Measurements from ENCODE around the gene MST1.

The MST1 gene

DNA sequence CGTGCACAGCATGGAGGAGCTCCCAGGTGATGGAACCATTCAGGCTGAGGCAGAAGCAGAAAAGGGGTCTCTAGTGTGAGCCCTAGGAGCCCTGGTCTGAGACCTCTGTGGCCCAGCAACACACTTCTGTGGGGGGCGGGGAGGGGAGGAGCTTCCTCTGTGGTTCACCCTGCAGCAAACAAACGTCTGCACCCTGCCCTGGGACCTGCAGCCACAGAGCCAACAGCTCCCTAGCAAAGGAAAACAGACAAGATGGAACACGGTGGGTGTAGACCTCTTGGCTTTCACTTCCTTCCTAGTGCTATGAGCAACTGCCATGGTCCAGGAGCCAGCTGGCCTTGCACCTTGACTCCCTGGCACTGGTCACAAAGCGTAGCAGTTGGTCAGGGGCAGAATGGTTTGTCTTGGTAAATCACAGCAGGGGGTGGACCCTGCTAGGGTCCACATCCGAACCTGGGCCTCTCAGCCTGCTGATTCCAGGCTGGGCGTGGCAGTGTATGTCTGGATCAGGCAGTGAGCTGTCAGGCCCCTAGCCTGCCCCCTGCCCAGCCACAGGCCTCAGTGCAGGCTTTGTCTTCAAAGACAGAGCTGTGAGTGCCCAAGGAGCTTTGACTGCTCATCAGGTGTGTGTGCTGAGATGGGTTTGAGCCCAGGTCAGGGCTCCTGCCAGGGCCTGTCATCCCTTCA lies 23.5 kb upstream of the MST1 start:
- H3K4ac ChIP-seq (ENCODE audit: low read length), result no peak overlapping the region
- no peak overlapping the region for H3K4me2 ChIP-seq (ENCODE audit: insufficient read depth, low read length, poor library complexity, severe bottlenecking)
- peak overlapping the region; percentile 43 for H4K8ac ChIP-seq (ENCODE audit: low read depth, low read length)
- no CpG with 5 or more reads among the region's 7 CpGs for WGBS, 2 donors (ENCODE audit: extremely low coverage in 2 of 2, insufficient read length in 2 of 2, insufficient replicate concordance in 1 of 2)
- DNase-seq (ENCODE audit: low spot score), result no peak
- H2BK15ac ChIP-seq (ENCODE audit: low read length), result no peak overlapping the region
- no peak overlapping the region for H3K23ac ChIP-seq (ENCODE audit: low read depth, low read length, poor library complexity)
- H3K27me3 ChIP-seq (ENCODE audit: control insufficient read depth in 3 of 3, insufficient read depth in 3 of 3, low read depth in 1 of 3, low read length in 3 of 3), result no peaks in the 10 kb centered on the region
- H2BK120ac ChIP-seq (ENCODE audit: low read depth, low read length), result no peak overlapping the region
- no peak overlapping the region for H3K14ac ChIP-seq (ENCODE audit: low read length)
- H3K27ac ChIP-seq (replicated peaks; ENCODE audit: low read length), result no peak overlapping the region
- no peak overlapping the region for H3K18ac ChIP-seq (ENCODE audit: low read length)
- H4K91ac ChIP-seq (ENCODE audit: low read depth, low read length, poor library complexity), result no peak overlapping the region
- H2AK5ac ChIP-seq (ENCODE audit: low read depth, low read length), result no peak overlapping the region
- H3K4me1 ChIP-seq (ENCODE audit: control insufficient read depth in 2 of 2, insufficient read depth in 1 of 2, low read depth in 1 of 2, low read length in 2 of 2), result no peaks in the 10 kb centered on the region
- H2BK12ac ChIP-seq (ENCODE audit: low read length), result no peak overlapping the region
- peaks cover 12 to 23% of the 10 kb centered on the region in 2 donors for H3K36me3 ChIP-seq (replicated peaks in 1 of 2; ENCODE audit: control insufficient read depth in 2 of 2, insufficient read depth in 2 of 2, low read length in 2 of 2)
- no peak overlapping the region for H3K4me3 ChIP-seq (ENCODE audit: low read length in 2 of 2)
- peak overlapping the region; percentile 53 for H2BK5ac ChIP-seq (ENCODE audit: low read length)
- no peaks in the 10 kb centered on the region for H3K9me3 ChIP-seq (replicated peaks in 1 of 2; ENCODE audit: control insufficient read depth in 2 of 2, insufficient read depth in 1 of 2, low read depth in 1 of 2, low read length in 2 of 2)
- peaks cover 2% of the 10 kb centered on the region for H3K79me1 ChIP-seq (ENCODE audit: low read depth, low read length)
- H2AFZ ChIP-seq (ENCODE audit: low read length), result no peak overlapping the region
- no peak overlapping the region for H3K9ac ChIP-seq (ENCODE audit: low read depth, low read length, poor library complexity)

DNA sequence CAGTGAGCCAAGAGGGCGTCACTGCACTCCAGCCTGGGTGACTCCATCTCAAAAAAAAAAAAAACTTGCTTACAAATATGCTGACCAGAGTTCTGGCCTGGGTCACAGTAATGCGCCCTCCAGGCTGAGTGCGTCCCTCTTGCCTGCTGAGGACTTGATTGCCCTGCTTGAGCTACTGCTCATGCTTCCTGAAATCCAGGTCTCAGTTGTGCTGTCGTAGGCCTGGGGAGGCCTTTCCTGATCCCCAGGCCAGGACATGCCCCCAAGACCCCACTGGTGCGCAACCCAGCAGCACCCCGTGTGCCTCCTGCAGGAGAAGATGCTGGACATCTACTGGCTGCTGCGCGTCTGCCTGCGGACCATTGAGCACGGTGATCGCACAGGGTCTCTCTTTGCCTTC lies 22.9 kb upstream of the MST1 start:
- WGBS, 2 donors (ENCODE audit: extremely low coverage in 2 of 2, insufficient read length in 2 of 2, insufficient replicate concordance in 1 of 2), result no CpG with 5 or more reads among the region's 11 CpGs
- no peak overlapping the region for H3K18ac ChIP-seq (ENCODE audit: low read length)
- no peak overlapping the region for H2BK12ac ChIP-seq (ENCODE audit: low read length)
- peak overlapping the region; percentile 71 for H3K14ac ChIP-seq (ENCODE audit: low read length)
- no peaks in the 10 kb centered on the region for H3K9me3 ChIP-seq (replicated peaks in 1 of 2; ENCODE audit: control insufficient read depth in 2 of 2, insufficient read depth in 1 of 2, low read depth in 1 of 2, low read length in 2 of 2)
- H2BK5ac ChIP-seq (ENCODE audit: low read length), result peak overlapping the region; percentile 39
- H3K79me1 ChIP-seq (ENCODE audit: low read depth, low read length), result peaks cover 2% of the 10 kb centered on the region
- H3K4me1 ChIP-seq (ENCODE audit: control insufficient read depth in 2 of 2, insufficient read depth in 1 of 2, low read depth in 1 of 2, low read length in 2 of 2), result no peaks in the 10 kb centered on the region
- no peak overlapping the region for H4K8ac ChIP-seq (ENCODE audit: low read depth, low read length)
- H2BK15ac ChIP-seq (ENCODE audit: low read length), result no peak overlapping the region
- H4K91ac ChIP-seq (ENCODE audit: low read depth, low read length, poor library complexity), result no peak overlapping the region
- peaks cover 12 to 17% of the 10 kb centered on the region in 2 donors for H3K36me3 ChIP-seq (replicated peaks in 1 of 2; ENCODE audit: control insufficient read depth in 2 of 2, insufficient read depth in 2 of 2, low read length in 2 of 2)
- H2BK120ac ChIP-seq (ENCODE audit: low read depth, low read length), result no peak overlapping the region
- no peaks in the 10 kb centered on the region for H3K27me3 ChIP-seq (ENCODE audit: control insufficient read depth in 3 of 3, insufficient read depth in 3 of 3, low read depth in 1 of 3, low read length in 3 of 3)
- DNase-seq (ENCODE audit: low spot score), result no peak
- no peak overlapping the region for H2AFZ ChIP-seq (ENCODE audit: low read length)
- no peak overlapping the region for H3K27ac ChIP-seq (replicated peaks; ENCODE audit: low read length)
- peak overlapping the region in 1 of 2 donors; percentile 47 for H3K4me3 ChIP-seq (ENCODE audit: low read length in 2 of 2)
- H3K9ac ChIP-seq (ENCODE audit: low read depth, low read length, poor library complexity), result no peak overlapping the region
- peak overlapping the region; percentile 56 for H2AK5ac ChIP-seq (ENCODE audit: low read depth, low read length)
- no peak overlapping the region for H3K4me2 ChIP-seq (ENCODE audit: insufficient read depth, low read length, poor library complexity, severe bottlenecking)
- H3K4ac ChIP-seq (ENCODE audit: low read length), result no peak overlapping the region
- no peak overlapping the region for H3K23ac ChIP-seq (ENCODE audit: low read depth, low read length, poor library complexity)

DNA sequence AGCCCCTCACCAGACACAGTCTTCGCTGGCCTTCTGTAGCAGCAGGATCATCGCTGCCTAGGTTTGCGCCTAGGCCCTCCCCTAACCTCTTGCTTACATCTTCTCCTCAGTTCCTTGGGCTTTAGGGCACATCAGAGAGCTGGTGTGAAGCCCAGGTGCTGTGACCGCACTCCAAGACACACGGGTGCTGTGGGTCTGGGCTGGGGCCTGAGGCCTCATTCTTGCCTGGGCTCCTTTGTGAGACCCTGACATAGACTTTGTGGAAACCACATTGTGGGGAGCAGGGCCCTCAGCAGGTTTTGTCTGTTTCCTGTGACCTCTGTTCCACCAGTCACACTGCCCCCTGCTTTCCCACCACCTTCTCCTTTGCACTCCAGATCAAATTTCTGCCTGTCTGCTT lies 22.2 kb upstream of the MST1 start:
- WGBS, 2 donors (ENCODE audit: extremely low coverage in 2 of 2, insufficient read length in 2 of 2, insufficient replicate concordance in 1 of 2), result no CpG with 5 or more reads among the region's 5 CpGs
- Histone ChIP-seq H3K79me1 (ENCODE audit: low read depth, low read length) (peaks cover 2% of the 10 kb centered on the region), H3K4me1 (ENCODE audit: control insufficient read depth in 2 of 2, insufficient read depth in 1 of 2, low read depth in 1 of 2, low read length in 2 of 2) (no peaks in the 10 kb centered on the region), H2BK120ac (ENCODE audit: low read depth, low read length) (no peak overlapping the region), H2BK5ac (ENCODE audit: low read length) (no peak overlapping the region), H3K4me3 (ENCODE audit: low read length in 2 of 2) (no peak overlapping the region), H3K23ac (ENCODE audit: low read depth, low read length, poor library complexity) (peak overlapping the region; percentile 73), H3K9ac (ENCODE audit: low read depth, low read length, poor library complexity) (no peak overlapping the region), H4K91ac (ENCODE audit: low read depth, low read length, poor library complexity) (no peak overlapping the region), H3K4ac (ENCODE audit: low read length) (no peak overlapping the region), H4K8ac (ENCODE audit: low read depth, low read length) (no peak overlapping the region), H3K9me3 (replicated peaks in 1 of 2; ENCODE audit: control insufficient read depth in 2 of 2, insufficient read depth in 1 of 2, low read depth in 1 of 2, low read length in 2 of 2) (no peaks in the 10 kb centered on the region), H3K18ac (ENCODE audit: low read length) (no peak overlapping the region), H2AK5ac (ENCODE audit: low read depth, low read length) (peak overlapping the region; percentile 28), H2AFZ (ENCODE audit: low read length) (no peak overlapping the region), H2BK15ac (ENCODE audit: low read length) (no peak overlapping the region), H2BK12ac (ENCODE audit: low read length) (no peak overlapping the region), H3K4me2 (ENCODE audit: insufficient read depth, low read length, poor library complexity, severe bottlenecking) (no peak overlapping the region), H3K27ac (replicated peaks; ENCODE audit: low read length) (no peak overlapping the region), H3K14ac (ENCODE audit: low read length) (no peak overlapping the region), H3K36me3 (replicated peaks in 1 of 2; ENCODE audit: control insufficient read depth in 2 of 2, insufficient read depth in 2 of 2, low read length in 2 of 2) (peaks cover 12 to 15% of the 10 kb centered on the region in 2 donors), H3K27me3 (ENCODE audit: control insufficient read depth in 3 of 3, insufficient read depth in 3 of 3, low read depth in 1 of 3, low read length in 3 of 3) (no peaks in the 10 kb centered on the region)
- no peak for DNase-seq (ENCODE audit: low spot score)

DNA sequence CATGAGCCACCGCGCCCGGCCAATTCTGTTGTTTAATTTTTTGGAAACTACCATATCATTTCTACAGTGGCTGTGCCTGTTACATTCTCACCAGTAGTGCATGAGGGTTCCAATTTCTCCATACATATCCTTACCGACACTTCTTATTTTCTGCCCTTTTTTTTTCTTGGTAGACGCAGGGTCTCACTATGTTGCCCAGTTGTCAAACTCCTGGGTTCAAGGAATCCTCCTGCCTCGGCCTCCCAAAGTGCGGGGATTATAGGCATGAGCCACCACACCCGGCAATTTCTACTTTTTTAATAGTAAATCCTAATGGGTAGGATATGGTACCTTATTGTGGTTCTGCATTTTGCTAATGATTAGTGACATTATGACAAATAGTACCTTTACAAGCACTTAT lies 20.6 kb upstream of the MST1 start:
- 100% methylated on average over 1 of the region's 8 CpGs; no CpG with 5 or more reads in 1 of the 2 donors for WGBS, 2 donors (ENCODE audit: extremely low coverage in 2 of 2, insufficient read length in 2 of 2, insufficient replicate concordance in 1 of 2)
- H3K9me3 ChIP-seq (replicated peaks in 1 of 2; ENCODE audit: control insufficient read depth in 2 of 2, insufficient read depth in 1 of 2, low read depth in 1 of 2, low read length in 2 of 2), result peaks cover 0 to 2% of the 10 kb centered on the region in 2 donors

More for the DNA sequence above, 20.6 kb upstream of the MST1 start:
- no peak overlapping the region for H2AFZ ChIP-seq (ENCODE audit: low read length)
- peaks cover 5 to 16% of the 10 kb centered on the region in 2 donors for H3K36me3 ChIP-seq (replicated peaks in 1 of 2; ENCODE audit: control insufficient read depth in 2 of 2, insufficient read depth in 2 of 2, low read length in 2 of 2)
- DNase-seq (ENCODE audit: low spot score), result no peak
- no peak overlapping the region for H3K23ac ChIP-seq (ENCODE audit: low read depth, low read length, poor library complexity)
- no peak overlapping the region for H4K8ac ChIP-seq (ENCODE audit: low read depth, low read length)
- H3K4me3 ChIP-seq (ENCODE audit: low read length in 2 of 2), result no peak overlapping the region
- no peak overlapping the region for H2AK5ac ChIP-seq (ENCODE audit: low read depth, low read length)
- no peak overlapping the region for H2BK12ac ChIP-seq (ENCODE audit: low read length)
- H3K27me3 ChIP-seq (ENCODE audit: control insufficient read depth in 3 of 3, insufficient read depth in 3 of 3, low read depth in 1 of 3, low read length in 3 of 3), result no peaks in the 10 kb centered on the region
- H3K4ac ChIP-seq (ENCODE audit: low read length), result no peak overlapping the region
- peaks cover 2% of the 10 kb centered on the region for H3K79me1 ChIP-seq (ENCODE audit: low read depth, low read length)
- no peak overlapping the region for H3K4me2 ChIP-seq (ENCODE audit: insufficient read depth, low read length, poor library complexity, severe bottlenecking)
- no peak overlapping the region for H2BK15ac ChIP-seq (ENCODE audit: low read length)
- no peak overlapping the region for H4K91ac ChIP-seq (ENCODE audit: low read depth, low read length, poor library complexity)
- no peak overlapping the region for H3K9ac ChIP-seq (ENCODE audit: low read depth, low read length, poor library complexity)
- H3K18ac ChIP-seq (ENCODE audit: low read length), result no peak overlapping the region
- no peak overlapping the region for H2BK120ac ChIP-seq (ENCODE audit: low read depth, low read length)
- H3K4me1 ChIP-seq (ENCODE audit: control insufficient read depth in 2 of 2, insufficient read depth in 1 of 2, low read depth in 1 of 2, low read length in 2 of 2), result no peaks in the 10 kb centered on the region
- no peak overlapping the region for H2BK5ac ChIP-seq (ENCODE audit: low read length)
- H3K14ac ChIP-seq (ENCODE audit: low read length), result no peak overlapping the region
- H3K27ac ChIP-seq (replicated peaks; ENCODE audit: low read length), result no peak overlapping the region

Data from neuronal stem cell (in vitro differentiated cells).